Activated CD8-positive, alpha-beta T cell treated with anti-CD3 and anti-CD28 coated beads, Interleukin-2, amount 10 ng/mL, durations not matched to agents 7 days and 5 days (primary cell): ENCODE data around the gene CD79A. TPM values are rescaled to one million over a fixed set of nuclear protein-coding genes. Genes with fewer than 3 reads are reported as not detected.

ENCODE experiments used
- ATAC-seq: fragments of 150-1000 bp; cut with Tn5 transposase; one replicate; pipeline ENCODE4 v1.10.0; 2021; ENCODE audit warnings: moderate library complexity
- CTCF ChIA-PET: fragments of 350-600 bp; sonication (Branson Sonifier 250); formaldehyde crosslinking; loops from one replicate; lab custom pipeline; 2021; ENCODE audit warnings: antibody characterized with exemption; lab: Charles Lee
- POLR2A ChIA-PET: fragments of 350-600 bp; sonication (Branson Sonifier 250); formaldehyde crosslinking; loops from one replicate; lab custom pipeline; 2021; ENCODE audit warnings: antibody characterized with exemption; lab: Charles Lee
- DNase-seq: peaks from one replicate; pipeline ENCODE4 v3.0.0-alpha.2; 2020
- H3K27ac Mint-ChIP-seq: one replicate; pipeline ENCODE4 v1.8.0; 2021; ENCODE audit warnings: mild to moderate bottlenecking, mixed read lengths
- H3K27me3 Mint-ChIP-seq: one replicate; pipeline ENCODE4 v1.8.0; 2021; ENCODE audit warnings: low read depth, mixed read lengths
- H3K36me3 Mint-ChIP-seq: one replicate; pipeline ENCODE4 v1.8.0; 2021; ENCODE audit warnings: low read depth, mixed read lengths
- H3K4me1 Mint-ChIP-seq: one replicate; pipeline ENCODE4 v1.8.0; 2021; ENCODE audit warnings: low read depth, mixed read lengths
- H3K4me3 Mint-ChIP-seq: one replicate; pipeline ENCODE4 v1.8.0; 2021; ENCODE audit warnings: mild to moderate bottlenecking, mixed read lengths
- H3K9me3 Mint-ChIP-seq: one replicate; pipeline ENCODE4 v1.8.0; 2022; ENCODE audit warnings: mixed read lengths; ENCODE audit not compliant: insufficient read depth
- total RNA-seq, 2 experiments: library from RNA; stranded (reverse); gene quantifications; one replicate each; pipeline ENCODE4 v1.2.3, GENCODE V29; 2021

Gene CD79A
- total RNA-seq, 2 experiments from 2014 or later = 17.4 to 21.5 TPM

DNA sequence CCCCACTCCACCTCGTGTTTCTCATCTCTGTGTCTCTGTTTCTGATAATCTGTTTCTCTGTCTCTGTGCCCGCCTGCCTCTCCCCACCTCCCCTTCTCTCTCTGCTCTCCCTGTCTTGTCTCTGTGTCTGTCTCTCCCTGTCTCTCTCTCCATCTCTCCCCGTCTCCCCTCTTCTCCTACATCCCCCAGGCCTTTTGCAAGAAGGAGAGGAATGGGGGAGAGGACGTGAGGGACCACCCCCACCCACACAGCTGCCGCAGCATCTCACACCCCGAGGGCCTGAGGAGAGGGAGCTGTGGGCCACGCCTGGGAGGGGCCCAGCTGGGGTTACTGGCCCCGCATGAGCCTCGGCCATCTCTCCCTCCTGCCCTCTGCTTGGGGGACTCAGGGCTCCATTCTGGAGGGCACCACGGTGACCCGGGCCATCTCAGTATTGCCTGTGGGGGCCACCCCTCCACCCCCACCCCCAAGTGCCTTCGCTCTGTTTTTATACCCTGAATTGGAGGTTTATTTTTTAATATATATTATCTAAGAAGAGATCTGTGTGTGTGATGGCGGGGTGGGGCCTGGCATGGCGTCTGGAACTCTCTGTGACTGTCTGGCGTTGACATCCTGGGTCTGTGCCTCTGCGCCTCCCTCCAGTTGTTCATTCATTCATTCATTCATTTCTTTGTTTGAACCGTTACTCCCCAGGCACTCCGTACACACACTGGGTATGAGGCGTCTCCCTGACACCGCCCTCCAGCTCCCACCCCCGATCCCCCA lies 30.0 kb downstream of the CD79A start:
- Mint-ChIP-seq H3K27me3 (peaks cover 6% of the 10 kb centered on the region), H3K9me3 (no peaks in the 10 kb centered on the region), H3K4me3 (no peak overlapping the region), H3K27ac (peak overlapping the region; percentile 46), H3K36me3 (peaks cover 53% of the 10 kb centered on the region), H3K4me1 (peaks cover 25% of the 10 kb centered on the region)
- no peak for DNase-seq
- ATAC-seq = no peak
- CTCF ChIA-PET = no interaction called here
- POLR2A ChIA-PET = interaction anchor here (0.6 kb wide), 1 partner anchor 17 kb away, joined by 3 read pairs; no protein-coding TSS in a partner anchor

DNA sequence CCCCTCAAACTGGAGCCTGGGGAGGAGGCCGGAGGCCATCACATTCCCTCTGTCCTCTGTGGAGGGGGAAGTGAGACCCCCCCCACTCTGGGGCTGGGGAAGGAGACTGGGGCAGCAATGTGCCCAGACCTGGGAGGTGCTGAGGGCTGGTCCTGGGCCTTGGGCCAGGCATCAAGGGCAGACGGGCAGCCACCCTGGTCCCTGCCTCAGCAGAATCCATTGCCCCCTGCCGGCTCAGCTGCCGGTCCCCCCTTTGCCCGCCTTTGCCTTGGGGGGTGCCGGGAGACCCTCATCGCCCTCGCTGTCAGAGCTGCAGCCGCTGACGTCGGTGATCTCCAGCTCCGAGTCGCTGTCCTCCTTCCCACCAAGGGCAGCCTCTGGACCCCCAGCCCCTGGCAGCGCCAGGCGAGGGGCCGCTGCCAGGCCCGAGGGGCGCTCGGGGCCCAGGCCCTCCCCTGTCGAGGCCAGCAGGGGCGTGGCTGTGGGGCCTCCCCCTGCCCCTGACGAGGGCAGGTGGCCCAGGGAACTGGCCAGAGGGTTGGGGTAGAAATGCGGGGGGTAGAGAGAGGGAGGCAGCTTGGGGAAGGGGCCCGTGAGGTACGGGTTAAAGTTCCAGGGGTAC lies 31.0 kb downstream of the CD79A start:
- Mint-ChIP-seq H3K36me3 (peaks cover 45% of the 10 kb centered on the region), H3K27ac (no peak overlapping the region), H3K27me3 (peaks cover 11% of the 10 kb centered on the region), H3K9me3 (no peaks in the 10 kb centered on the region), H3K4me3 (no peak overlapping the region), H3K4me1 (peaks cover 22% of the 10 kb centered on the region)
- no peak for ATAC-seq
- DNase-seq = no peak
- ChIA-PET CTCF (no interaction called here), POLR2A (interaction anchor here (0.7 to 1.2 kb wide), 5 partner anchors 9 to 37 kb away, joined by 3 read pairs; no protein-coding TSS in a partner anchor)

DNA sequence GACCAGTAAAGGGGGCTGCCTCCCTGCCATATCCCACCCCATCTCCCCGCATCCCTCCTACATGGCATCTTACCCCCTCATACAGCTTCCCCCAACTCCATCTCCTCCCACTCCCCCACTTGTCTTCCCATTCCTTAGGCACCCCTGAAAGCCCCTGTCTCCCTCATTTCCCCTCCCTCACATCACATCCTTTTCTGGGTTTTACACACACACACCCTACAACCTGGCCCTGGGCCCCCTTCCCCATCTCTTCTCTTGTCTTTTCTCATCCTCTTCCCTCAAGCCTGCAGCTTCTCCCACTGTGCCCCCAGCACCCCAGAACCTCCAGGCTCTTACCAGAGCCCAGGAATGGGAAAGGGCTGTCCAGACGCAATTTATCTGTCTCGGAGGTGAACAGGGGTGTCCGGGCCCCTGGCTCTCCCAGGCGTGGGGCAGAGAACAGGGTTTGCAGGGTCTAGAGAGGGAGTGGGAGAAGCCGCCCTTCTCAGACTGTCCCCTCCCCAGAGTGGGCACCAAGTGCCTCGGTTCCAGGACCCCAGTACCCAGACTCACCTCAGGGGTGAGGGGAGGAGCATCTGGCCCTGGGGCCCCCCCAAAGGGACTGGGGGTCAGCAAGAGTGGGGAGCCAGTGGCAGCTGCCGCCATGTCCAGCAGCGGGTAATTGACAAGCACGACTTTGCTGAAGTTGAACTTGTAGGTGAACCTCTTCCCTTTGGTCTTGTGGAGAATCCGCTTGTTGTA lies 31.8 kb downstream of the CD79A start:
- Mint-ChIP-seq H3K36me3 (peaks cover 39% of the 10 kb centered on the region), H3K27me3 (peaks cover 17% of the 10 kb centered on the region), H3K9me3 (no peaks in the 10 kb centered on the region), H3K4me3 (no peak overlapping the region), H3K4me1 (peaks cover 22% of the 10 kb centered on the region), H3K27ac (no peak overlapping the region)
- DNase-seq (no peak), ATAC-seq (no peak)
- CTCF ChIA-PET = interaction anchor here (1.2 kb wide), 1 partner anchor 43 kb away, joined by 4 read pairs; no protein-coding TSS in a partner anchor
- POLR2A ChIA-PET = interaction anchor here (0.5 to 1.3 kb wide), 8 partner anchors 8 to 55 kb away, joined by 3 to 8 read pairs (median 3); no protein-coding TSS in a partner anchor

DNA sequence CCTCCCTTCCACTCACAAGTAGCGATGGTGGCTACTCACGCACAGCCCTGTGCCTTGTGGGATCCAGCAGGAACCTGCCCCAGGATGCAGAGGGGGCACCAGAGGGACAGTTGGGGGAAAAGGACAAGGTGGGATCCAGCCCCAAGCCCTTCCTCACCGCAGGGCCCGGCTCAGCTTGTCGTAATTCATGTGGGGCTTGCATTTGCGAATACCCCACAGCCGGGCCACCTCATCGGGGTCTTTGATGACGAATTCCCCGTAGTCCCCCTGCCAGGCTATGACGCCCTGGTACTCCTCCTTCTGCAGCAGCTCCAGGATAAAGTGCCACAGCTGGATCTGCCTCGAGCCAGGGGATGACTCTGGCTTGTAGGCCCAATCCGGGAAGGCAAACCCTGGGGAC lies 32.6 kb downstream of the CD79A start:
- H3K36me3 Mint-ChIP-seq = peaks cover 32% of the 10 kb centered on the region
- no peak overlapping the region for H3K4me3 Mint-ChIP-seq
- peaks cover 18% of the 10 kb centered on the region for H3K4me1 Mint-ChIP-seq
- no peak for ATAC-seq
- no peak overlapping the region for H3K27ac Mint-ChIP-seq
- POLR2A ChIA-PET = interaction anchor here (0.5 to 1.3 kb wide), 5 partner anchors 11 to 127 kb away, joined by 3 to 8 read pairs (median 3); no protein-coding TSS in a partner anchor
- CTCF ChIA-PET = interaction anchor here (1.2 to 3.1 kb wide), 3 partner anchors 22 to 42 kb away, joined by 4 to 13 read pairs (median 9); no protein-coding TSS in a partner anchor
- H3K9me3 Mint-ChIP-seq = no peaks in the 10 kb centered on the region
- peaks cover 22% of the 10 kb centered on the region for H3K27me3 Mint-ChIP-seq
- no peak for DNase-seq

DNA sequence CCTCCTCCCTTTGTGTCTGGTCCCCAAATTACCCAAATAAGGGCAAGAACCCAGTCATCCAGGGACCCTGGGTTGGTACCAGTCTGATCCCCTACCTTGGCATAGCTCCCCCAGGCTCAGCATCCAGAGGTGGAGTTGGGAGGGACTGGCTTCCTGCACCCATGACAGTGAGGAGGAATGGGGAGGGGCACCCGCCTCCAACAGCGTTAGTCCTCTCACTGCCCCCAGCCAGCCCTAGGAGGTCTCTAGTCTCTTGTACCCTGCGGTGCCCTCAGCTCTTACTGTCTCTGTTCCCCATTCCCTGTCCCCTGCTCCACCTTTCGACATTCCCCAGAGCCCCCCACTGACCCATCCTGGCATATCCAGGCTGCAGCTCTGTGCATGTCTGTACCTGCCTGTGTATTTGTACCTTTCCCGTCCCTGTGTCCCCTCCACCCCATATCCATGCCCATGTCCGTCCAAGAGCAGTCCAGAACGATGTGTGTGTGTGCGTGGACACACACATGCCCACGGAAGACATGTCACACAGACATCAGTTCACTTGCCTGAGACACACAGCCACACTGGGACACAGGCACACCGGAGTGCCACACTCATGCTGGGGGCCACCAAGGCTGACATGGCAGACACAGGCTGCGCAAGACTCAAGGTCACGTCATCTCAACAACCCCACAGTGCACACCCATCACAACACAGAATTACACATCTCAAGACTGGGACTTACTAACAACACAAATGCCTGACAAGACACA lies 33.3 kb downstream of the CD79A start:
- no peaks in the 10 kb centered on the region for H3K9me3 Mint-ChIP-seq
- ATAC-seq (peak; percentile 3), DNase-seq (no peak)
- peaks cover 24% of the 10 kb centered on the region for H3K27me3 Mint-ChIP-seq
- no peak overlapping the region for H3K4me3 Mint-ChIP-seq
- H3K4me1 Mint-ChIP-seq = peaks cover 15% of the 10 kb centered on the region
- no peak overlapping the region for H3K27ac Mint-ChIP-seq
- POLR2A ChIA-PET = interaction anchor here (0.7 to 1.6 kb wide), 4 partner anchors 12 to 127 kb away, joined by 3 to 12 read pairs (median 6); no protein-coding TSS in a partner anchor
- CTCF ChIA-PET = interaction anchor here (1.2 to 3.1 kb wide), 3 partner anchors 22 to 42 kb away, joined by 4 to 13 read pairs (median 9); no protein-coding TSS in a partner anchor
- peaks cover 25% of the 10 kb centered on the region for H3K36me3 Mint-ChIP-seq

DNA sequence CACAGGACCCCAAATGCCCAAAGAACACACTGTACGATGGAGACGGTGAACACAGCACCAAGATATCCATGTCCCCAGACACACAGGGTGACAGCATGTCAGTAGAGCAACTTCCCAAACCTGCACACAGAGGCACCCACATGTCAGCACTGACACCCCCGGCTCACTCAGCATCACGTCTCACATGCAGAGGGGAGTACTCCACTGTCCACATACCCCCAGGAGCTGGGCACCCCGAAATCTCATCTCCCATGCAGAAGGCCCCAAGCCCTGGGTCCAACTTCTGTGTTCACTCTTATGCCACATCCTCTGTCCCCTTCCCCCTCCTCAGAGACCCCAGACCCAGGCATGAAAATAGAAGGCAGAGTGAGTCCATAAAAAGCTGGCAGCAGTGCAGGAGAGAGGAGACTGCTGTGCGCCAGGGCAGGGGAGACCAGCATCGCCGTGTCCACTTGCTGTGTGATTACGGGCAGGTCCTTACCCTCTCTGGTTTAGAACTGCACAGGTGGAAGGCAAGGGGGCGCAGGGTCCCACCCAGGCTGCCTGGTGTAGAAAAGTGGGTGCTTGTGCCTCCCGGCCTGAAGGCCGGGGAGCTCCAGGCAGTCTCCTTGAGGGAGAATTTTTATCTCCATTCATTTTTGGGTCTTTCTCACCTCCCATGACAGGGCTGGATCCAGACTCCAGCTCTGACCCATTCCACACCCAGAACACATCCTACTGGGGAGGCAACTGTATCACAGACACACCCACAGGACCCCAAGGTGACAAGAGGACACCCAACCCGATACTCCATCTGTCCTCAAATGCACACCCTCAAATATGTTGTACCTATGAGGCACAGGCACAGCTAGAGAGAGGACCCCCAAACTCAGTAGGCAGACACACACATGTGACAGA lies 34.2 kb downstream of the CD79A start:
- Mint-ChIP-seq H3K4me1 (peaks cover 9% of the 10 kb centered on the region), H3K27me3 (peaks cover 24% of the 10 kb centered on the region), H3K4me3 (no peak overlapping the region), H3K36me3 (peaks cover 17% of the 10 kb centered on the region), H3K9me3 (no peaks in the 10 kb centered on the region), H3K27ac (peak overlapping the region; percentile 26)
- ChIA-PET POLR2A (interaction anchor here (1.0 to 2.3 kb wide), 8 partner anchors 9 to 51 kb away, joined by 3 to 15 read pairs (median 6); partner anchors contain the start of genes ERFL, RABAC1 and RPS19), CTCF (interaction anchor here (0.8 to 3.1 kb wide), 4 partner anchors 16 to 51 kb away, joined by 3 to 13 read pairs (median 6); partner anchors contain the start of gene RPS19)
- DNase-seq (peak; percentile 39), ATAC-seq (peak; percentile 27)

DNA sequence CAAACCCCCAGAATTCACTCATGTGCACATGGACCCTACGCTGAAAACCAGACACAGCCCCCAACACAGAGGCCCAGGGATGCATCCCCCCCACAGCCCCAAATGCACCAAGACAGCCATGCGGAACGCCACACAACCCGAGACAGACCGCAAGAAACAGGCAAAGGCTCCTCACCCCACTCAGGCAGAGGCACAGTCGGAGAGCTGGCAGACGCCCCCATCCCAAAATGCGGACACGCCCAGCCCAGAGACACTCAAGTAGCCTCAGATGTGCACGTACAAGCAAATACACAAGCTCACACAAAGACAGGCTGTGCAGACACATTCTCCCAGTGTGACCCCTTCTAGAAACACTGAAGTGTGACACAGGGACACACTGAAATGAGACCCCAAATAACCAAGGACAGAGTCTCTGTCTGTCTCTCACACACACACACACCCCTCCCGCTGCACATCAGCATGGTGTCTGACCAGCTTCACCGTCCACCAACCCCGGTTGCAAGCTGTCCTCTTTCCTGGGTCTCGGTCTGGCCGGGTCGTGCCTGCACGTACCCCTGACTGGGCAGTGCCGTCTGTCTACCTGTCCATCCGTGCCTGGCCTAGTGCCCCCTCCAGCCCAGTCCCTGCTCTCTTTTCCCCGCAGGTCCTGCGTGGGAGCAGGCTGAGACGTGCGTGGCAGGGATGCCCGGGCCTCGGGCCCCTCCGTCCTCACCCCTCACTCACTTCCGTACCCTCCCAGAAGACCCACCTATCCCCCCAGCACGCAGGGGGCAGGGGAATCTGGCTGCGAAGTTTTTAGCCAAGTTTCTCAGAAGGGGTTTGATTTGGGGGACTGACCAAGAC lies 35.0 kb downstream of the CD79A start:
- no peak for ATAC-seq
- no peaks in the 10 kb centered on the region for H3K9me3 Mint-ChIP-seq
- CTCF ChIA-PET = interaction anchor here (0.8 to 3.1 kb wide), 4 partner anchors 17 to 52 kb away, joined by 3 to 13 read pairs (median 6); partner anchors contain the start of gene RPS19

DNA sequence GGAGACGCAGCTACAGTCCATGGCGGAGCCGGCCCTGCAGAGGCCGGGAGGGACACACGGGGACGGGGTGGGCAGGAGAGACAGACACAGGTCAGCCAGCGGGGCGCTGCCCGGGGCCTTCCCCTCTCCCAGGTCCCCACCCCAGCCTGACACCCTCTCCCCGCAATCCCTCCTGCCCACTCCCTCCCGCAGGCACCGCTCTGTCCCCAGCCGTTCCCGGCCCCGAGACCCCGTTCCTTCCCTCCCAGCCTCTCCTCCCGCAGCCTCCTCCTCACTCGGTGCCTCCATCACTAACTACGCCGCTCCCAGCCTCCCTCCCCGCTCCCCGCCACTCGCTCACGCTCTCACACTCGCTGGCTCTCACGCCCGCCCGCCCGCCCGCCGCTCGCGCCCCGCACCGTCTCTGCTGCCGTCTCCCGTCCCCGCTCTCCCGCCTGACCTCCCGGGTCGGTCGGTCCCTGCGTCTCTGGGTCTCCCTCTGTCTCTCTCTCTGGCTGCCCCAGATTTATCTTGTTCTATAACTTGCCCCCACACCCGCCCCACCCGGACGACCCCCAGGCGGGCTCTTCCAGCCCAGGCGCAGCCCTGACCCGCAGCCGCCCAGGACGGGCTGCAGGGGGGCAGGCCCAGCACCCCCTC lies 35.9 kb downstream of the CD79A start:
- CTCF ChIA-PET = interaction anchor here (1.7 to 3.1 kb wide), 2 partner anchors 40 to 53 kb away, joined by 3 to 13 read pairs; partner anchors contain the start of gene RPS19
- H3K4me3 Mint-ChIP-seq = no peak overlapping the region

More for the DNA sequence above, 35.0 kb downstream of the CD79A start:
- Mint-ChIP-seq H3K4me1 (peaks cover 6% of the 10 kb centered on the region), H3K27me3 (peaks cover 24% of the 10 kb centered on the region), H3K36me3 (peaks cover 13% of the 10 kb centered on the region), H3K27ac (peak overlapping the region; percentile 56), H3K4me3 (no peak overlapping the region)
- no peak for DNase-seq
- POLR2A ChIA-PET = interaction anchor here (1.0 to 2.3 kb wide), 8 partner anchors 10 to 51 kb away, joined by 3 to 15 read pairs (median 6); partner anchors contain the start of genes ERFL, RABAC1 and RPS19

More for the DNA sequence above, 35.9 kb downstream of the CD79A start:
- peak; percentile 28 for ATAC-seq
- peaks cover 24% of the 10 kb centered on the region for H3K27me3 Mint-ChIP-seq
- no peak overlapping the region for H3K27ac Mint-ChIP-seq
- peak; percentile 44 for DNase-seq
- POLR2A ChIA-PET = interaction anchor here (1.9 to 2.3 kb wide), 3 partner anchors 11 to 40 kb away, joined by 5 to 15 read pairs (median 8); partner anchors contain the start of gene ERFL
- H3K36me3 Mint-ChIP-seq = peaks cover 10% of the 10 kb centered on the region
- H3K9me3 Mint-ChIP-seq = no peaks in the 10 kb centered on the region
- peaks cover 6% of the 10 kb centered on the region for H3K4me1 Mint-ChIP-seq
